IMR-90 (cell line): ENCODE data around the gene FGF12. TPM values are rescaled to one million over a fixed set of nuclear protein-coding genes. Genes with fewer than 3 reads are reported as not detected.

Experiments used
- ATAC-seq: fragments of 200-7000 bp; cut with Tn5 transposase; 2 replicates; pipeline ENCODE4 v1.9.1; 2020; ENCODE audit warnings: low read depth, mild to moderate bottlenecking, moderate library complexity
- BruUV-seq: library from RNA; stranded (reverse); fragments of 400-500 nt; replicated peaks from 2 replicates; lab custom pipeline; 2021; lab: Mats Ljungman, UMichigan
- CTCF ChIA-PET: fragments of 300-600 bp; formaldehyde crosslinking; extraction: SDS; loops from one replicate; lab custom pipeline; 2021; ENCODE audit warnings: antibody characterized with exemption; lab: Yijun Ruan, JAX
- POLR2A ChIA-PET: fragments of 300-600 bp; sonication (Branson Sonifier 250); formaldehyde crosslinking; loops from one replicate; lab custom pipeline; 2022; ENCODE audit warnings: antibody characterized with exemption; ENCODE audit not compliant: unreplicated experiment; lab: Charles Lee
- DNase-seq: peaks from one replicate; pipeline ENCODE4 v3.0.0; 2013
- H2AFZ ChIP-seq: replicated peaks from 2 replicates; pipeline ENCODE3; 2013; ENCODE audit warnings: low read length, mild to moderate bottlenecking; ENCODE audit not compliant: poor library complexity
- H2AK5ac ChIP-seq: 2 replicates; pipeline ENCODE4 v1.6.1; 2013; ENCODE audit warnings: low read depth, low read length, inconsistent platforms
- H2AK9ac ChIP-seq: replicated peaks from 2 replicates; pipeline ENCODE3; 2013; ENCODE audit warnings: mild to moderate bottlenecking, low read depth, low read length, moderate library complexity; ENCODE audit not compliant: poor library complexity
- H2BK120ac ChIP-seq: 2 replicates; pipeline ENCODE4 v1.6.1; 2013; ENCODE audit warnings: low read depth, low read length, inconsistent platforms
- H2BK15ac ChIP-seq: 3 replicates; pipeline ENCODE4 v1.6.1; 2013; ENCODE audit warnings: low read depth, low read length, inconsistent platforms
- H2BK20ac ChIP-seq: 2 replicates; pipeline ENCODE4 v1.6.1; 2013; ENCODE audit warnings: low read depth, mild to moderate bottlenecking, inconsistent platforms, low read length, moderate library complexity
- H2BK5ac ChIP-seq: 2 replicates; pipeline ENCODE4 v1.6.1; 2013; ENCODE audit warnings: mild to moderate bottlenecking, low read depth, low read length, inconsistent platforms; ENCODE audit not compliant: poor library complexity, severe bottlenecking
- H3K14ac ChIP-seq: replicated peaks from 2 replicates; pipeline ENCODE4 v1.6.1; 2013; ENCODE audit warnings: low read depth, low read length, inconsistent platforms
- H3K18ac ChIP-seq: 2 replicates; pipeline ENCODE4 v1.6.1; 2013; ENCODE audit warnings: low read depth, low read length, control low read depth
- H3K23ac ChIP-seq: 2 replicates; pipeline ENCODE4 v1.6.1; 2013; ENCODE audit warnings: low read depth, low read length, inconsistent platforms
- H3K27ac ChIP-seq: 2 replicates; pipeline ENCODE4 v1.5.1; 2013; ENCODE audit warnings: mild to moderate bottlenecking, control low read depth, low read length; ENCODE audit not compliant: insufficient read depth
- H3K27me3 ChIP-seq: 2 replicates; pipeline ENCODE4 v1.6.1; 2013; ENCODE audit warnings: low read length; ENCODE audit not compliant: control insufficient read depth, insufficient read depth
- H3K36me3 ChIP-seq: 2 replicates; pipeline ENCODE4 v1.6.1; 2013; ENCODE audit warnings: low read length, mixed read lengths; ENCODE audit not compliant: control insufficient read depth, insufficient read depth
- H3K4ac ChIP-seq: 2 replicates; pipeline ENCODE4 v1.6.1; 2013; ENCODE audit warnings: low read depth, low read length, inconsistent platforms
- H3K4me1 ChIP-seq: 2 replicates; pipeline ENCODE4 v1.6.1; 2013; ENCODE audit warnings: low read length, mixed read lengths; ENCODE audit not compliant: control insufficient read depth, insufficient read depth
- H3K4me2 ChIP-seq: 2 replicates; pipeline ENCODE4 v1.6.1; 2013; ENCODE audit warnings: low read depth, mild to moderate bottlenecking, control low read depth, low read length, moderate library complexity
- H3K4me3 ChIP-seq: 2 replicates; pipeline ENCODE4 v1.5.1; 2013; ENCODE audit warnings: low read depth, mild to moderate bottlenecking, control low read depth, low read length, moderate library complexity; ENCODE audit not compliant: insufficient read depth
- H3K56ac ChIP-seq: 2 replicates; pipeline ENCODE4 v1.6.1; 2013; ENCODE audit warnings: low read length, inconsistent platforms; ENCODE audit not compliant: insufficient read depth; ENCODE audit errors: extremely low read depth
- H3K79me1 ChIP-seq, 2 experiments: 2 replicates each; pipeline ENCODE4 v1.6.1; 2013; ENCODE audit warnings: low read length in 2 of 2, inconsistent platforms in 1 of 2, low read depth in 1 of 2
- H3K9ac ChIP-seq: 2 replicates; pipeline ENCODE4 v1.6.1; 2013; ENCODE audit warnings: low read depth, low read length, control low read depth
- H3K9me1 ChIP-seq: 2 replicates; pipeline ENCODE4 v1.6.1; 2013; ENCODE audit warnings: low read length, inconsistent platforms; ENCODE audit not compliant: insufficient read depth
- H3K9me3 ChIP-seq: 2 replicates; pipeline ENCODE4 v1.6.1; 2013; ENCODE audit warnings: low read length; ENCODE audit not compliant: control insufficient read depth, insufficient read depth
- H4K20me1 ChIP-seq: 2 replicates; pipeline ENCODE4 v1.6.1; 2013; ENCODE audit warnings: low read length, inconsistent platforms; ENCODE audit not compliant: insufficient read depth
- H4K5ac ChIP-seq: 2 replicates; pipeline ENCODE4 v1.6.1; 2013; ENCODE audit warnings: mild to moderate bottlenecking, low read depth, low read length, control low read depth
- H4K8ac ChIP-seq, 2 experiments: 2 replicates each; pipeline ENCODE4 v1.6.1; 2013; ENCODE audit warnings: low read depth in 2 of 2, low read length in 2 of 2, control low read depth in 1 of 2, inconsistent platforms in 1 of 2
- H4K91ac ChIP-seq: 2 replicates; pipeline ENCODE4 v1.6.1; 2013; ENCODE audit warnings: low read depth, low read length, inconsistent platforms; ENCODE audit not compliant: insufficient read depth
- CHD1 ChIP-seq: IDR thresholded peaks from 2 replicates; pipeline ENCODE4 v1.6.1; 2012; ENCODE audit warnings: low read depth, low read length, improper control_type of control experiment
- ELK1 ChIP-seq: fragments of 150-350 bp; IDR thresholded peaks from 2 replicates; pipeline ENCODE4 v1.6.1; 2016; ENCODE audit warnings: low read depth, mild to moderate bottlenecking, low read length, moderate library complexity, borderline replicate concordance
- FOS ChIP-seq: fragments of 150-350 bp; IDR thresholded peaks from 2 replicates; pipeline ENCODE4 v1.6.1; 2016; ENCODE audit warnings: low read depth, low read length
- MAFK ChIP-seq: IDR thresholded peaks from 2 replicates; pipeline ENCODE4 v1.6.1; 2012; ENCODE audit warnings: low read depth, low read length, improper control_type of control experiment
- MXI1 ChIP-seq: IDR thresholded peaks from 2 replicates; pipeline ENCODE4 v1.6.1; 2012; ENCODE audit warnings: low read depth, mild to moderate bottlenecking, low read length, moderate library complexity, borderline replicate concordance
- NFE2L2 ChIP-seq: fragments of 150-350 bp; IDR thresholded peaks from 2 replicates; pipeline ENCODE4 v1.6.1; 2016; ENCODE audit warnings: low read depth, mild to moderate bottlenecking, low read length
- POLR2A ChIP-seq: IDR thresholded peaks from 2 replicates; pipeline ENCODE4 v1.6.1; 2012; ENCODE audit warnings: mild to moderate bottlenecking, low read depth, low read length
- RCOR1 ChIP-seq: IDR thresholded peaks from 2 replicates; pipeline ENCODE4 v1.6.1; 2012; ENCODE audit warnings: mild to moderate bottlenecking, low read length, improper control_type of control experiment; ENCODE audit not compliant: insufficient replicate concordance
- RFX5 ChIP-seq: IDR thresholded peaks from 2 replicates; pipeline ENCODE4 v1.8.0; 2012; ENCODE audit warnings: low read depth, mild to moderate bottlenecking, low read length, moderate library complexity
- SMC3 ChIP-seq: fragments of 150-350 bp; IDR thresholded peaks from 2 replicates; pipeline ENCODE4 v1.6.1; 2016; ENCODE audit warnings: low read depth, mild to moderate bottlenecking, antibody characterized with exemption, low read length, moderate library complexity
- USF2 ChIP-seq: fragments of 150-350 bp; IDR thresholded peaks from 2 replicates; pipeline ENCODE4 v1.6.1; 2017; ENCODE audit warnings: mild to moderate bottlenecking, antibody characterized with exemption, low read length, low read depth
- WGBS, 2 experiments: methylation state at CpG; one replicate each; pipeline versions ENCODE4 v1.1.5 to v1.1.7; 2013; ENCODE audit warnings: missing lambda C conversion rate in 2 of 2; ENCODE audit not compliant: insufficient read length in 1 of 2; ENCODE audit errors: extremely low coverage in 2 of 2; 5-methylcytosine and 5-hydroxymethylcytosine counted together
- dilution Hi-C: fragments of 300-500 bp; cut with HindIII; formaldehyde crosslinking; loops from one replicate; pipeline ENCODE4 v1.14.3; 2018; ENCODE audit warnings: low sequenced_read_pairs; ENCODE audit not compliant: unreplicated experiment
- in situ Hi-C: fragments of 300-500 bp; cut with MboI; formaldehyde crosslinking; loops from 3 replicates; pipeline ENCODE4 v1.14.3; 2019; ENCODE audit warnings: low sequenced_read_pairs, inconsistent platforms, mixed read lengths
- intact Hi-C: fragments of 100-400 bp; cut with micrococcal nuclease; formaldehyde crosslinking; loops from 2 replicates; pipeline ENCODE4 v1.10.0; 2022
- polyA plus RNA-seq, 3 experiments: library from polyadenylated mRNA; depleted of rRNA; stranded (reverse); fragments of >200 nt; gene quantifications; 2 replicates each; pipeline ENCODE4 v1.2.3, GENCODE V29; 2012; ENCODE audit warnings: low replicate concordance in 1 of 3
- total RNA-seq: library from RNA; depleted of rRNA; stranded (reverse); fragments of >200 nt; gene quantifications from 2 replicates; pipeline ENCODE4 v1.2.3, GENCODE V29; 2012
- TF ChIP-seq, protein P1 (sequence below): conservative IDR thresholded peaks from 2 replicates; pipeline ENCODE4 v1.5.1; 2012; ENCODE audit warnings: mild to moderate bottlenecking, low read depth, low read length, improper control_type of control experiment

FGF12 gene
- total and polyA plus RNA-seq, 2 of the 4 experiments (the other 2 are of a cell fraction), result not detected

DNA sequence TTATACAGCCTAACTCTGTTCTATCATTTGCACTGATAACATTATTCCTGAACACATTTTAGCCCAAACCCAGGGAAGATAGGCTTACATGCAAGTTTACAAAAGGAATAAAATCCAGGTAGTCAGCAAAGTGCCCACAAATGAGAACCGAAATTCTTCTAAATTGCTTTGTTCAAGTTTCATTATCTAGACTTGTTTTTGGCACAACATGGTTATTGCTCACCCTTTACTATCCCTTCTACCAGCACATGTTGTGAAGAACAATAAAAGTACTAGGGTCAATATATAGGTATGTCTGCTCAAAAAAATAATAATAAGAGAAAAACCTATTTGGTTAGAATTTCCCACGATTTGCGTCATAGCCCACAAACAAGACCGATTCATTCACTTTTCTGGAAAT, 430.5 kb downstream of the FGF12 start:
- ChIA-PET POLR2A (no interaction called here), CTCF (no interaction called here)
- Histone ChIP-seq H2BK5ac (no peak overlapping the region), H3K23ac (no peak overlapping the region), H2AK5ac (no peak overlapping the region), H2BK15ac (no peak overlapping the region), H4K20me1 (no peaks in the 10 kb centered on the region), H2BK20ac (no peak overlapping the region), H3K9me3 (peaks cover 7% of the 10 kb centered on the region; the same call in 1 of the 2 replicates), H2AFZ (no peak overlapping the region), H3K4ac (no peak overlapping the region), H3K27me3 (no peaks in the 10 kb centered on the region), H3K4me3 (no peak overlapping the region), H3K4me1 (no peaks in the 10 kb centered on the region), H3K14ac (no peak overlapping the region), H4K5ac (no peak overlapping the region), H3K9ac (no peak overlapping the region), H3K56ac (no peak overlapping the region), H3K36me3 (no peaks in the 10 kb centered on the region), H3K9me1 (no peaks in the 10 kb centered on the region), H3K27ac (no peak overlapping the region), H4K8ac (no peak overlapping the region), H3K18ac (no peak overlapping the region), H2BK120ac (no peak overlapping the region), H3K79me1 (no peaks in the 10 kb centered on the region), H3K4me2 (no peak overlapping the region), H2AK9ac (no peak overlapping the region), H4K91ac (no peak overlapping the region)
- TF ChIP-seq MAFK (no peak), ELK1 (no peak), CHD1 (no peak), MXI1 (no peak), USF2 (no peak), NFE2L2 (no peak), RCOR1 (no peak), SMC3 (no peak), FOS (no peak), POLR2A (no peak), RFX5 (no peak)
- TF ChIP-seq, protein P1, sequence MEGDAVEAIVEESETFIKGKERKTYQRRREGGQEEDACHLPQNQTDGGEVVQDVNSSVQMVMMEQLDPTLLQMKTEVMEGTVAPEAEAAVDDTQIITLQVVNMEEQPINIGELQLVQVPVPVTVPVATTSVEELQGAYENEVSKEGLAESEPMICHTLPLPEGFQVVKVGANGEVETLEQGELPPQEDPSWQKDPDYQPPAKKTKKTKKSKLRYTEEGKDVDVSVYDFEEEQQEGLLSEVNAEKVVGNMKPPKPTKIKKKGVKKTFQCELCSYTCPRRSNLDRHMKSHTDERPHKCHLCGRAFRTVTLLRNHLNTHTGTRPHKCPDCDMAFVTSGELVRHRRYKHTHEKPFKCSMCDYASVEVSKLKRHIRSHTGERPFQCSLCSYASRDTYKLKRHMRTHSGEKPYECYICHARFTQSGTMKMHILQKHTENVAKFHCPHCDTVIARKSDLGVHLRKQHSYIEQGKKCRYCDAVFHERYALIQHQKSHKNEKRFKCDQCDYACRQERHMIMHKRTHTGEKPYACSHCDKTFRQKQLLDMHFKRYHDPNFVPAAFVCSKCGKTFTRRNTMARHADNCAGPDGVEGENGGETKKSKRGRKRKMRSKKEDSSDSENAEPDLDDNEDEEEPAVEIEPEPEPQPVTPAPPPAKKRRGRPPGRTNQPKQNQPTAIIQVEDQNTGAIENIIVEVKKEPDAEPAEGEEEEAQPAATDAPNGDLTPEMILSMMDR, result no peak
- dilution Hi-C loops (no loop called here), intact Hi-C loops (no loop called here), in situ Hi-C loops (no loop called here)
- no TSS peak for BruUV-seq
- no CpG with 5 or more reads among the region's 4 CpGs for WGBS, 2 experiments
- DNase-seq (no peak), ATAC-seq (no peak)
